HL-60 (cell line): ENCODE data around the gene GJA3.

Experiments
- DNase-seq, 2 experiments: peaks; one replicate each; pipeline ENCODE4 v3.0.0-alpha.2; 2010 to 2020; ENCODE audit warnings: low read depth in 1 of 2, low spot score in 1 of 2
- H3K27ac ChIP-seq: fragments of 250-450 bp; sonication (Bioruptor Pico); replicated peaks from 2 replicates; pipeline ENCODE4 v1.5.1; 2020; ENCODE audit warnings: mild to moderate bottlenecking, moderate library complexity
- H3K27me3 ChIP-seq: fragments of 250-450 bp; sonication (Bioruptor Pico); 2 replicates; pipeline ENCODE4 v1.5.1; 2021; ENCODE audit warnings: mild to moderate bottlenecking, moderate library complexity; ENCODE audit not compliant: insufficient read depth, poor library complexity, severe bottlenecking
- H3K4me3 ChIP-seq: replicated peaks from 2 replicates; pipeline ENCODE4 v1.5.1; 2011; ENCODE audit warnings: mild to moderate bottlenecking, control low read depth, low read length; ENCODE audit not compliant: insufficient read depth
- GABPA ChIP-seq: IDR thresholded peaks from 2 replicates; pipeline ENCODE4 v1.6.1; 2012; ENCODE audit warnings: low read depth
- POLR2AphosphoS5 ChIP-seq: IDR thresholded peaks from 2 replicates; pipeline ENCODE4 v1.6.1; 2012; ENCODE audit warnings: low read depth
- SPI1 ChIP-seq: IDR thresholded peaks from 2 replicates; pipeline ENCODE4 v1.6.1; 2012; ENCODE audit warnings: low read depth, mild to moderate bottlenecking, borderline replicate concordance
- TF ChIP-seq, protein P1 (sequence below): IDR thresholded peaks from one replicate; pipeline ENCODE4 v1.5.1; 2011; ENCODE audit warnings: low read length, control low read depth, inconsistent platforms; ENCODE audit not compliant: insufficient read depth
- TF ChIP-seq, protein P2 (sequence below): IDR thresholded peaks from 2 replicates; pipeline ENCODE4 v1.6.1; 2012; ENCODE audit warnings: low read depth; ENCODE audit not compliant: insufficient replicate concordance

Gene GJA3

DNA sequence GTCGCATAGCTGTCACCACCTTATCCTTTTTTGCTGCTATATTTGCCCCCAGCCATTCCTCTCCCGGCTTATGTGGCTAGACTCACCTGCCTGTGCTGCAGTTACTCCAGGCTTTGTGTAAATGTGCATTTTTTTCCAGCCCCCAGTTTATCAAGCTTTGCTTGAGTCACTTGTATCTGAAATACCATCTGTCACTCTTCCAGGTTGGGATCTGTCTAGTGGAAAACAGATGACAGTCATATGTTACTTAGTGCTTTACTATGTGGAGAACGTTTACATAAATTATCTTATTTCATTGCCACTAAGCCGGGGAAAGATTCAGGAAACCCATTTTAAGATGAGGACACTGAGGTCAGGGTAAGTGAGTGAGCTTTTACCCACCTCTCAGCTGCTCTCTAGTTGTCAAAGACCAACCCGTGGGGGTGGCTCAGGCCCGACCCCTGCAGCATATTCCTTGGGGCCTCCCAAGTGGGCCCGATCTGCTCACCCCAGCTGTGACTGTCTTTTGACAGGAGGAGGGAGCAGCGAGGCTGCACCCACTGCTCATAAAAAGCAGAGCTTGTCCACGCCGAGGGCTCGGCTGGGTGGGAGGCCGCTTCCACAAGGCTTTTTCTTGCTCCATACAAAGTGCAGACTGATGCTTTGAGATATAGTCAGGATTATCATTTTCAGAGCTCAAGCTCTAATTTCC lies 24.7 kb upstream of the GJA3 start:
- Histone ChIP-seq H3K27me3 (no peaks in the 10 kb centered on the region), H3K27ac (no peak overlapping the region), H3K4me3 (no peak overlapping the region)
- no peak for DNase-seq
- no peak for TF ChIP-seq SPI1
- TF ChIP-seq, protein P1, sequence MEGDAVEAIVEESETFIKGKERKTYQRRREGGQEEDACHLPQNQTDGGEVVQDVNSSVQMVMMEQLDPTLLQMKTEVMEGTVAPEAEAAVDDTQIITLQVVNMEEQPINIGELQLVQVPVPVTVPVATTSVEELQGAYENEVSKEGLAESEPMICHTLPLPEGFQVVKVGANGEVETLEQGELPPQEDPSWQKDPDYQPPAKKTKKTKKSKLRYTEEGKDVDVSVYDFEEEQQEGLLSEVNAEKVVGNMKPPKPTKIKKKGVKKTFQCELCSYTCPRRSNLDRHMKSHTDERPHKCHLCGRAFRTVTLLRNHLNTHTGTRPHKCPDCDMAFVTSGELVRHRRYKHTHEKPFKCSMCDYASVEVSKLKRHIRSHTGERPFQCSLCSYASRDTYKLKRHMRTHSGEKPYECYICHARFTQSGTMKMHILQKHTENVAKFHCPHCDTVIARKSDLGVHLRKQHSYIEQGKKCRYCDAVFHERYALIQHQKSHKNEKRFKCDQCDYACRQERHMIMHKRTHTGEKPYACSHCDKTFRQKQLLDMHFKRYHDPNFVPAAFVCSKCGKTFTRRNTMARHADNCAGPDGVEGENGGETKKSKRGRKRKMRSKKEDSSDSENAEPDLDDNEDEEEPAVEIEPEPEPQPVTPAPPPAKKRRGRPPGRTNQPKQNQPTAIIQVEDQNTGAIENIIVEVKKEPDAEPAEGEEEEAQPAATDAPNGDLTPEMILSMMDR: no peak
- TF ChIP-seq POLR2AphosphoS5: no peak
- TF ChIP-seq GABPA: no peak
- TF ChIP-seq, protein P2, sequence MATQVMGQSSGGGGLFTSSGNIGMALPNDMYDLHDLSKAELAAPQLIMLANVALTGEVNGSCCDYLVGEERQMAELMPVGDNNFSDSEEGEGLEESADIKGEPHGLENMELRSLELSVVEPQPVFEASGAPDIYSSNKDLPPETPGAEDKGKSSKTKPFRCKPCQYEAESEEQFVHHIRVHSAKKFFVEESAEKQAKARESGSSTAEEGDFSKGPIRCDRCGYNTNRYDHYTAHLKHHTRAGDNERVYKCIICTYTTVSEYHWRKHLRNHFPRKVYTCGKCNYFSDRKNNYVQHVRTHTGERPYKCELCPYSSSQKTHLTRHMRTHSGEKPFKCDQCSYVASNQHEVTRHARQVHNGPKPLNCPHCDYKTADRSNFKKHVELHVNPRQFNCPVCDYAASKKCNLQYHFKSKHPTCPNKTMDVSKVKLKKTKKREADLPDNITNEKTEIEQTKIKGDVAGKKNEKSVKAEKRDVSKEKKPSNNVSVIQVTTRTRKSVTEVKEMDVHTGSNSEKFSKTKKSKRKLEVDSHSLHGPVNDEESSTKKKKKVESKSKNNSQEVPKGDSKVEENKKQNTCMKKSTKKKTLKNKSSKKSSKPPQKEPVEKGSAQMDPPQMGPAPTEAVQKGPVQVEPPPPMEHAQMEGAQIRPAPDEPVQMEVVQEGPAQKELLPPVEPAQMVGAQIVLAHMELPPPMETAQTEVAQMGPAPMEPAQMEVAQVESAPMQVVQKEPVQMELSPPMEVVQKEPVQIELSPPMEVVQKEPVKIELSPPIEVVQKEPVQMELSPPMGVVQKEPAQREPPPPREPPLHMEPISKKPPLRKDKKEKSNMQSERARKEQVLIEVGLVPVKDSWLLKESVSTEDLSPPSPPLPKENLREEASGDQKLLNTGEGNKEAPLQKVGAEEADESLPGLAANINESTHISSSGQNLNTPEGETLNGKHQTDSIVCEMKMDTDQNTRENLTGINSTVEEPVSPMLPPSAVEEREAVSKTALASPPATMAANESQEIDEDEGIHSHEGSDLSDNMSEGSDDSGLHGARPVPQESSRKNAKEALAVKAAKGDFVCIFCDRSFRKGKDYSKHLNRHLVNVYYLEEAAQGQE: no peak

DNA sequence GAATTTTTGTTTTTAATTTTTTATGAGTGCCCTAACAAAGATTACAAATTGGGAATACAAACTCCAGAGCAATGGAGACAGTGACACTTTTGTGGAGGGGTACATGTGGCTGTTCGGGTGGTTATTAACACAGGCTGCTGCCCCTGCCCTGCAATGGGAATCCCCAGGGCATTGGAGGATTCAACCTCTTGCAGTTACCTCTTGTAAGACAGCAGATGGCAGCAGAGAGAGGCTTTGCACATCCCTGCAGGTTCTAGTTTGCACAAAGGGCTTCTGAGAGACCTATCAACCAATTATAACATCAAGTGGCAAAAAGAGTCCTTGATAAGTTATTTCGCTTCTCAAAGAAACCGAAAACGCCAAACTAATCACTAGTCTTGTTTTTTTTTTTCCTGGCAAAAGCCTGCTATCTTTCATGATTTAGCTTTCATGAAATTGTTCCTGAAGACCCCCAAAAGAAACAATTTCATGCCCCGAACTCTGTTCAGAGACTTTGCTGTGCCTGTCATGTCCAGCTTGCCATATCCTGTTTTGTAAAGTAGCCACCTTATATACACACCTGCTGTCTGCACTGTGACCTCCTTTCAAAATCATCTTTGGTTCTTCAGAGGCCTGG lies 21.5 kb upstream of the GJA3 start:
- H3K4me3 ChIP-seq: no peak overlapping the region
- H3K27ac ChIP-seq: no peak overlapping the region
- no peaks in the 10 kb centered on the region for H3K27me3 ChIP-seq
- TF ChIP-seq, protein P1: peak; percentile 90
- TF ChIP-seq SPI1 (no peak), GABPA (no peak), POLR2AphosphoS5 (no peak)
- TF ChIP-seq, protein P2: no peak
- DNase-seq: peak; percentile 51 to 77

DNA sequence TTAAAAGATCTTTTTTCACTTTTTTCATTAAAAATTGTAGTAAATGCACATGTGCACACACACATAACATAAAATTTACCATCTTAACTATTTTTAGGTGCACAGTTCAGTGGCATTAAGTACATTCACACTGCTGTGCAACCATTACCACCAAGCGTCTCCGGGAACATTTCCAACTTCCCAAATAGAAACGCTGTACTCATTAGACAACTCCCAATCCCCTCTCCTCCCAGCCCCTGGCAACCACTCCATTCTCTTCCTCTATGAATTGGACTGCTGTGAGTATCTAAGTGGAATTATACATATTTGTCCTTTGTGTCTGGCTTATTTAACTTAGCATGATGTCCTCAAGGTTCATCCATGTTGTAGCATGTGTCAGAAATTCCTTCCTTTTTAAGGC lies 20.3 kb upstream of the GJA3 start:
- TF ChIP-seq, protein P2: no peak
- TF ChIP-seq, protein P1: no peak
- TF ChIP-seq POLR2AphosphoS5 (no peak), GABPA (no peak), SPI1 (no peak)
- H3K4me3 ChIP-seq: no peak overlapping the region
- no peak overlapping the region for H3K27ac ChIP-seq
- H3K27me3 ChIP-seq: no peaks in the 10 kb centered on the region
- DNase-seq: no peak
